Stimulated activated CD4-positive, alpha-beta T cell treated with anti-CD3 and anti-CD28 coated beads, Interleukin-4, amount 100 ng/mL, for 1 hour (primary cell): ENCODE measurements around the gene C7.

Source experiments
- DNase-seq: peaks from one replicate; pipeline ENCODE4 v3.0.0-alpha.2; 2020

The C7 gene

GRCh38 chr5:40928886-40929448, 19.7 kb downstream of the C7 start:
- DNase-seq: no peak

DNA sequence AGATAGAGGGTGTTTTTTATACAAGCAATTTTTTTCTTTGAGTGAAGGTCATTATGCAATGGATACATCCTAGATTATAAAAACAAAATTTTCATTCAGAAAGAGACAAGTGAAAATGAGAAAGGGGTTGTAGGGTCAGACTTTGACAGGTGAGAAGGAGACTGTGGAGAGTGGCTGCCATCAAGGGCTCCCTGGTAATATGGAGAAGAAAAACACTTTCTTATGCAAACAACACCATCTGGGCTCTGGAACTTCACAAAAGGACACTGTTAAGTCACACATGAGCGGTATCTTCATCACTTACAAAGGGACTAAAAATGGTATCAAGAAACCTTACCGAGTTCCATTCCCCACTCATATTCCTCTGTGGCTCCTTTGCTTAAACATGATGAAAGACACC, 23.5 kb downstream of the C7 start:
- no peak for DNase-seq

- no peak for DNase-seq
Measured at GRCh38 chr5:40937075-40937474, 27.8 kb downstream of the C7 start.

GRCh38 chr5:40939753-40940152, 30.5 kb downstream of the C7 start:
- DNase-seq: no peak

- DNase-seq: no peak
Measured at GRCh38 chr5:40945111-40945510, 35.8 kb downstream of the C7 start.

DNA sequence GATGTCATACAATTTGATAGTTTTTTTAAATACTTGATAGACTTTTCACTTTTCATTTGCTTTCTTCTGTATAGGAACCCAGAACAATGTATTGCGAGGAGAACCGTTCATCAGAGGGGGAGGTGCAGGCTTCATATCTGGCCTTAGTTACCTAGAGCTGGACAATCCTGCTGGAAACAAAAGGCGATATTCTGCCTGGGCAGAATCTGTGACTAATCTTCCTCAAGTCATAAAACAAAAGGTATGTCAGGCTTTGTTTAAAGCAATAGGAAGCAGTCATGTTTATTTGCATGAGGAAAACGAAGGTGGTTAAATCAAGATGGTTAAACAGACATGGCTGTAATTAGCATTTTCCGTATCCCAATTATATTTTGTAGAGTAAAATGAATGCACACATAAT, 46.0 kb downstream of the C7 start:
- no peak for DNase-seq

DNA sequence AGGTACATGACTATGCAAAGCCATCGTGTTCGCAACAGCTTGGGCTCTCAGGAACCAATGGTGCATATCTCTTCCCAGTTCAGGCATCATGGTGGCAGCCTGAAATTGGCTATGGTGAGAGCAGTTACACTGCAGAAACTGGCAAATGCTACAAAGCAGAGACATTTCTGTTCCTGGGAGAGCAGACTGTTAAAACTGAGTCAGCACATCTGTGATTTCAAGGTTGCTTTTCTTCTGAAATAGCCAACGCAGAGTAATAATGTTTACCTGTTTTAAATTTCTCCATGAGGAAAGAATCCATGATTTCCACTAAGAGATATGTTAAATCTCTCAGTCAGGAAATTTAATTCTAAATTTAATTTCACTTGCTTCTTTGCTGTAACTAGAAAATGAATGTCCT, 47.8 kb downstream of the C7 start:
- DNase-seq: no peak

GRCh38 chr5:40958811-40959210, 49.5 kb downstream of the C7 start:
- DNase-seq: no peak

GRCh38 chr5:40960037-40960436, 50.7 kb downstream of the C7 start:
- no peak for DNase-seq

GRCh38 chr5:40962207-40962955, 53.1 kb downstream of the C7 start:
- DNase-seq: no peak

DNA sequence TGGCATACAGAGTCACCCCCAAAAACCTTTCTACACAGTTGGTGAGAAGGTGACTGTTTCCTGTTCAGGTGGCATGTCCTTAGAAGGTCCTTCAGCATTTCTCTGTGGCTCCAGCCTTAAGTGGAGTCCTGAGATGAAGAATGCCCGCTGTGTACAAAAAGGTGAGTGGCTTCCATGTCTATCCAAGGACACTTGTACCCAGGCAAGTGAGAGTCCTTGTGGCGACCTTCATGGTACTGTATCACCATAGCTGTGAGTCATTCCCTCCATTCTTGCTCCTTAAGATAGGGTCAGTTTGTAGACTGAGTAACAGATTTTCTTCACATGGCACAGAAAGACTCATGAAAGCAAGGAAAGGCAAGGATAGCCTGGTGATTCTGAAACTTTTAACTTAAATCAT, 63.1 kb downstream of the C7 start:
- no peak for DNase-seq

GRCh38 chr5:40973364-40974004, 64.2 kb downstream of the C7 start:
- DNase-seq: no peak

DNA sequence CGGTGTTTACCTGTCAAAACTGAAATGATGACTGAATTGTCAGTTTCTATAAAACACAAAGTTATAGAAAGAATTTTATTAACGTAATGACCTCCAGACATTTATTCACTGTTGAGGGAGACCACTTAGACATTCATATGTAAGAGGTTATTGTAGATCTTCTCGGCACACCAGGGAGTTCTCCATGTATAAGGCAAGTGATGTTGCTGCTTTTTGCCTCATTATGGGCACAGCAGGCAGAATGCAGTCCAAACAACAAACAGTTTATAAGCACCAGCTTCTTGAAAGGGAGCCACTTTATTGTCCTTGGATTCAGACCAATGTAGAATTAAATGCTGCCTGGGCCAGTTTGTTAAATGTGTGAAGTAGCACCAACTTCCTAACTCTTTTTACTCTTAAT, 66.7 kb downstream of the C7 start:
- no peak for DNase-seq

DNA sequence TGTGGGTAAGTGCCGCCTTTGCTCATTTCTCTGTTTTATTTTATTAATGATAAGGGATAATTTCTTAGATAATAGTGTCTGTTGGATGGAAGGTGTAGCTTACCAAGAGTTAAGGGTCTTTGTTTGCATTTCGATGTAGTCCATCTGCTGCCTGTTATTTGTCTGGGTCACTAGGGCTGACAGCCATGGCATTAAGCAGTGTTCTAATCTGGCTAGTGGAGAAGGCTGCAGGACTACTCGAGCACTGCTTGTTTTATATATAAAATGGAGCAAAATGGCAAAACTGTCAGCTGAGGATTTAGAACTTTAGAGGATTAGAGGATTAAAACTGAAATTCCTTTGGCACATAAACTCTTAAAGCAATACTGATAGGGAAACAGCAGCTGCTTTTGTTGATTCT, 67.5 kb downstream of the C7 start:
- no peak for DNase-seq

DNA sequence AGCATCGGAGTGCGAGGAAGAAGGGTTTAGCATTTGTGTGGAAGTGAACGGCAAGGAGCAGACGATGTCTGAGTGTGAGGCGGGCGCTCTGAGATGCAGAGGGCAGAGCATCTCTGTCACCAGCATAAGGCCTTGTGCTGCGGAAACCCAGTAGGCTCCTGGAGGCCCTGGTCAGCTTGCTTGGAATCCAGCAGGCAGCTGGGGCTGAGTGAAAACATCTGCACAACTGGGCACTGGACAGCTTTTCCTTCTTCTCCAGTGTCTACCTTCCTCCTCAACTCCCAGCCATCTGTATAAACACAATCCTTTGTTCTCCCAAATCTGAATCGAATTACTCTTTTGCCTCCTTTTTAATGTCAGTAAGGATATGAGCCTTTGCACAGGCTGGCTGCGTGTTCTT, 72.1 kb downstream of the C7 start:
- no peak for DNase-seq

DNA sequence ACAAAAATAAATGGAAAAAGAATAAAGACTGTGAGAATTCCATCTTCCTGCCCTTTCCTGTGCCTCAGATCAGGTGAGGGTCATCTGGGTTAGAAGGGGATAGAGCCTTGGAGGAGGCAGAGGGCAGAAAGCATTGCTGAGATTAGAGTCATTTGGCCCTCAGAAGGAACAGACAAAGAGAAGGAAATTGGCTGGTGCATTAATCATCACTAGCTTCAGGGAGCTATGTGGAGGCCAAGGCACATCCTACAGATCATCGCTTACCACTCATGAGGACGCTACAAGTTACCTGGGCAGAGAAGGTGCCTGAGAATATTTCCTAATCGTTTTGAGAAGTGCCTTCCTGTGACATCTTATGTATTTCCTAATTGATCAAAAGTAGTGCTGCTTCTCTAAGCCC, 74.5 kb downstream of the C7 start:
- no peak for DNase-seq

DNA sequence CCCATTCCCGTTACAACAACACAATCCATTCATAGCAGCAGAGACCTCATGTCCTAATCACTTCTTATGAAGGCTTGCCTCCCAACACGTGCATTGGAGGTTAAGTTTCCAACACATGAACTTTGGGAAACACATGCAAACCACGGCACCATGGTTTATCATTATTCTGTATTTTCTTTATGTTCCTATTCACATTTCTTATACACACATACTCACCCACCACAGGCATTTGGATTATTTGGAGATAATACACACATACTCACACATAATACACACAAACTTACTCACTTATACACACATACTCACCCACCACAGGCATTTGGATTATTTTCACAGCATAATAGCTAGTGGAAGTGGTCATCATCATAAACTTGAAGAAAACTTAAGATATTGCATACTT, 75.6 kb downstream of the C7 start:
- DNase-seq: no peak

DNA sequence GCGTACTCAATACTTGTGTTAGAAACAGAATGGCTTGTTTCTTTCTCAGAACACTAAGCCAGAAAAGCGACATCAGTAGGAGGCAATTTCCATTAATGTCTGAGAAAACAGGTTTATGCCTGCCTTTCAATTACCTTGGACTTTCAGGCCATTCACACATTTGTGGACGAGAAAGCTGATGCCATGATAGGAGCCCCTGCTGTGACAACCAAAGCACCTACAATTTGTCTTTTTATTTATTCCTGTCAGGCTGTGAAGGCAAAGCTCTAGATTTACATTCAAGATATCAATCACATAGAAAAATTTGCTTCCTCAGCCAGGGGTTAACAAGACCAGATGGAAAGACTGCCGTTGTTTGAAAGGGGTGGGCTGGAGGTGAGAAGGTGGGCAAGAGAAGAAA, 76.2 kb downstream of the C7 start:
- DNase-seq: no peak

DNA sequence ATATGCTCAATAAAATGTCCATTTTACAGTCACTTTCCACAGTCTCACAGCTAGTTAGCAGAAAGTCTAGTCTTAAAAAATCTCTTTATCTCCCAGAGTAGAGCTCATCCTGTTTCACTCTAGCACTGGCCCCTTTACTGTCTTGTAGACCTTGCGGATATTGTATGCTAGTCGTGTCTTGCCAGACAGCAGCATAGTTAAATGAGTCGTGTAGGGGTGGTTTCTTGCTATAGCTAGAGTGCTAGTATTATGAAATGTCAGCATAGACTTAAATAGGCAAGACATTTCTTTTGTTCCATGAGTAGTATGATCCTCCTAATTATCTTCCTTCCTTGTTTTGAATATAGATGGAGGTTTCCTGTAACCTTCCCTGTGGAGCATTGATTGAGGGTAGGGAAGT, 77.4 kb downstream of the C7 start:
- no peak for DNase-seq

- DNase-seq: no peak
Measured at GRCh38 chr5:40987349-40987748, 78.1 kb downstream of the C7 start.

DNA sequence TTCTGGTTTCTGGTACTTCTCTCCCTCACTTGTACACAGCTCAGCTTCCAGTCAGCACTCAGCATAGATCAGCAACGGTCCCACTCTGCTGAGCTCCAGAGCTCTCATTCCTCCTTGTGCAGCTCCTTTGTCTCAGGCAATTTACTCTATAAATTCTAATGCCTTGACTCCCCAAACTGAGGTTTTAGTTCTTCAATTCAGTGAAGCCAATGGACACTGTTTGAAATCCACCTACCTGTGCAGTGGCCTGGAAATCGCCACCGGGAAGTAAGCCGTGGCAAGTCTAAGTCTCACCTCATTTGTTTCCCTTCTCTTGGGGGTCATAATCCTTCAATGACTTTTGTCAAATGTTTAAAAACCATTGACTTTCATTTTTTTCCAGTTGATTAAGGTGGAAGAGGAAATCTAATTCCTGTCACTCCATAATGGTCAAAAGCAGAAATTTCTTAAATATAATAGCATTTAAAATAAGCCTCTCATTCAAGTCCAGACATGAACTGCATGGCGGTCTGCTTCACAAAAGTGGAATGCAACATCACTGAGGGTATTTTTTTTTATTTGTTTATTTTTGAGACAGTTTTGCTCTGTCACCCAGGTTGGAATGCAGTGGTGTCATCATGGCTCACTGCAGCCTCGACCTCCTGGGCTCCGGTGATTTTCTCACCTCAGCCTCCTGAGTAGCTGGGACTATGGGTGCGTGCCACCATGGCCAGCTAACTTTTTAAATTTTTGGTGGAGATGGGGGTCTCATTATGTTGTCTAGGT, 79.6 kb downstream of the C7 start:
- DNase-seq: no peak

DNA sequence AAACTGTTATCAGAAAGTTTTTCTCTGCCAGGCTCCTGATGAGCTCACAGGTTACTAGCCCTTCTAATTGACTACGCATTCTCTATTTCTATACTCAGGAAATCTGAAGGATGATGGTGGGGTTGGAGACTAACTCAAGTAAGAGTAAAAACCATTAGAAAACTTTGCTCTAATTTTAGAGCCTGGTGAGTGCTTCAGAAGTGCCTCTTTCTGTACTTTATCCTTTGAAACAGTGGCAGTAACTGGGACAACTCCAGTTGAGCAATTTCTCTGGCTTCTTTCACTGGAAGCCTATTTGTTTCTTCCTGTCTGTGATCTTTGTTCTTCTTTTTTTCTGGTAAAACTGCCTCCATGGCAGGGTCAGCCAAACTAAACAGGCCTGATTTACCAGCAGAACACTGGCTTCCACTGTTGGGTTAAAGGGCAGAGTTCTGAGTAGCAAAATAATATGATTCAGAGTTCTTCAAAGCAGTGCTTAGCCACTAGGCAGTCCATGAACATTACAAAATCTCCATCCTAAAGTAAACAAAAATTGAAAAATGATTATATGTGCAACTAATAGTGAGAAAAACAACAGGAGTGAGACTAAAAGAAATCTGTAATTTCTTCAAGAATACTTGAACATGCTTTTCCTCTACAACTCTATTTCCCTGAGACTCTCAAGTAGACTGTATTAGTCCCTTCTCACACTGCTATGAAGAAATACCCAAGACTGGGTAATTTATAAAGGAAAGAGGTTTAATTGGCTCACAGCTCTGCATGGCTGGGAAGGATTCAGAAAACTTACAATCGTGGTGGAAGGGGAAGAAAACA, 82.1 kb downstream of the C7 start:
- no peak for DNase-seq

- DNase-seq: no peak
Measured at GRCh38 chr5:40991981-40992559, 82.8 kb downstream of the C7 start.
